Fibroblast of lung (primary cell): ENCODE results near the gene TLCD1. TPM values are rescaled to one million over a fixed set of nuclear protein-coding genes. Genes with fewer than 3 reads are reported as not detected.

Experiments
- DNase-seq, 2 donors: peaks; one replicate each; pipeline versions ENCODE4 v3.0.0 to v3.0.0-alpha.2; 2010; ENCODE audit warnings: low read depth in 2 of 2
- H2AFZ ChIP-seq: 2 replicates; pipeline ENCODE4 v1.5.1; 2012; ENCODE audit warnings: low read length, control low read depth, inconsistent platforms
- H3K27ac ChIP-seq: 2 replicates; pipeline ENCODE4 v1.5.1; 2011; ENCODE audit warnings: low read length, control low read depth; ENCODE audit not compliant: insufficient read depth
- H3K27me3 ChIP-seq: 2 replicates; pipeline ENCODE4 v1.5.1; 2011; ENCODE audit warnings: mild to moderate bottlenecking, low read length; ENCODE audit not compliant: control insufficient read depth, insufficient read depth
- H3K36me3 ChIP-seq: 2 replicates; pipeline ENCODE4 v1.5.1; 2011; ENCODE audit warnings: low read length; ENCODE audit not compliant: control insufficient read depth, insufficient read depth
- H3K4me1 ChIP-seq: 2 replicates; pipeline ENCODE4 v1.5.1; 2011; ENCODE audit warnings: low read length; ENCODE audit not compliant: control insufficient read depth, insufficient read depth; ENCODE audit errors: extremely low read depth
- H3K4me2 ChIP-seq: 2 replicates; pipeline ENCODE4 v1.5.1; 2011; ENCODE audit warnings: low read length, control low read depth; ENCODE audit not compliant: insufficient read depth; ENCODE audit errors: extremely low read depth
- H3K4me3 ChIP-seq, 4 experiments: fragments of 200-600 bp in 1 of 4; sonication (generic) in 1 of 4; replicated peaks in 1 of 4; 2 replicates each; pipeline ENCODE4 v1.5.1; 2011 to 2016; ENCODE audit warnings: low read length in 4 of 4, low read depth in 3 of 4, mild to moderate bottlenecking in 3 of 4, control low read depth in 2 of 4, inconsistent platforms in 1 of 4, mixed read lengths in 1 of 4; ENCODE audit not compliant: insufficient read depth in 1 of 4; ENCODE audit errors: control extremely low read depth in 1 of 4
- H3K79me2 ChIP-seq: 2 replicates; pipeline ENCODE4 v1.5.1; 2012; ENCODE audit warnings: mild to moderate bottlenecking, low read length, inconsistent platforms; ENCODE audit not compliant: control insufficient read depth, insufficient read depth
- H3K9ac ChIP-seq: 2 replicates; pipeline ENCODE4 v1.5.1; 2011; ENCODE audit warnings: mild to moderate bottlenecking, low read length, control low read depth; ENCODE audit not compliant: insufficient read depth
- H3K9me3 ChIP-seq: 2 replicates; pipeline ENCODE4 v1.5.1; 2012; ENCODE audit warnings: low read depth, low read length; ENCODE audit not compliant: control insufficient read depth, insufficient read depth
- H4K20me1 ChIP-seq: 2 replicates; pipeline ENCODE4 v1.5.1; 2011; ENCODE audit warnings: low read length; ENCODE audit not compliant: control insufficient read depth, insufficient read depth; ENCODE audit errors: extremely low read depth
- CTCF ChIP-seq, 2 donors: IDR thresholded peaks in 1 of 2; conservative IDR thresholded peaks in 1 of 2; 1 replicate in 1 of 2; 2 replicates in 1 of 2; pipeline ENCODE4 v1.5.1; 2011 to 2012; ENCODE audit warnings: low read length in 2 of 2, control low read depth in 1 of 2, inconsistent platforms in 1 of 2, low read depth in 1 of 2, mild to moderate bottlenecking in 1 of 2
- EZH2 ChIP-seq: IDR thresholded peaks from 2 replicates; pipeline ENCODE4 v1.5.1; 2012; ENCODE audit warnings: low read length, control low read depth, mild to moderate bottlenecking; ENCODE audit errors: missing control alignments
- polyA plus RNA-seq, 2 donors: library from polyadenylated mRNA; depleted of rRNA in 1 of 2; stranded (reverse) in 1 of 2; unstranded in 1 of 2; fragments of >200 nt; gene quantifications; 2 replicates each; pipeline ENCODE4 v1.2.1, GENCODE V29; 2011 to 2012; ENCODE audit warnings: missing spikeins in 1 of 2
- total RNA-seq: library from RNA; depleted of rRNA; stranded (reverse); fragments of >200 nt; gene quantifications from 2 replicates; pipeline ENCODE4 v1.2.1, GENCODE V29; 2014

The TLCD1 gene
- total and polyA plus RNA-seq, 2 donors (not counting 1 experiment from before 2014, with no cell fraction given), result 6.6 to 10.8 TPM

DNA sequence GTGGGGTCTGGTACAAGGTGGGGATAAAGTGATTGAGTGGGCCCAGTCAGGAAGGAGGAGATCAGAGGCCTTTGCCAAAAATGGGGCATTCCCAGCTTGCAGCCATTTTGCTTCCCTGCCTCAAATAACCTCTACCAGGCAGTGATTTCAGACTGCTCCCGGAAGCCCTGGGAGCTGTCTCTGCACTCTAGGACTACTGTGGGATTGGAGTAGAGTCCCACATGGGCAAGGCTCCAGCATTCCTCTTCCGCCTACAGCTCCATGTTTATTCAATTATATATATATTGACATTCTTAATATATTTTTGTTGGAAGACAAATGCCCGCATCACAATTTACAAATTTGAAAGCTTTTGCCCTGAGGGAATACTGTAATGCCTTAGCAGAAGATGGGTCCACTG, 50.5 kb downstream of the TLCD1 start:
- no peak for DNase-seq
- Histone ChIP-seq H3K9me3 (no peaks in the 10 kb centered on the region), H3K27me3 (no peaks in the 10 kb centered on the region), H2AFZ (no peak overlapping the region), H3K79me2 (peaks cover 2% of the 10 kb centered on the region), H3K4me3 (no peak overlapping the region), H3K4me2 (no peak overlapping the region), H3K9ac (no peak overlapping the region), H3K27ac (peak overlapping the region; percentile 6), H4K20me1 (no peaks in the 10 kb centered on the region), H3K36me3 (peaks cover 37% of the 10 kb centered on the region), H3K4me1 (no peaks in the 10 kb centered on the region)
- no peak for TF ChIP-seq CTCF (conservative IDR thresholded peaks at IDR 0.05 in 1 of 2, IDR thresholded peaks at IDR 0.05 in 1 of 2; ENCODE audit: low read depth in 1 of 2, low read length in 2 of 2)
- no peak for TF ChIP-seq EZH2

Other genes with a start within 250 kb of the TLCD1 start
- not detected in 2 replicates for gene FOXN1, start 219.9 kb downstream of the TLCD1 start, total RNA-seq
- gene FOXN1, start 219.9 kb downstream of the TLCD1 start, polyA plus RNA-seq, result not detected in 2 replicates
- gene UNC119, start 173.6 kb downstream of the TLCD1 start, total RNA-seq, result 16.9 and 19.2 TPM in 2 replicates
- 24.6 and 26.4 TPM in 2 replicates for gene UNC119, start 173.6 kb downstream of the TLCD1 start, polyA plus RNA-seq
- gene PIGS, start 154.7 kb downstream of the TLCD1 start, total RNA-seq, result 32.6 and 53.7 TPM in 2 replicates
- gene PIGS, start 154.7 kb downstream of the TLCD1 start, polyA plus RNA-seq, result 59.9 and 68.4 TPM in 2 replicates
- gene ALDOC, start 149.3 kb downstream of the TLCD1 start, total RNA-seq, result 59.3 and 91.3 TPM in 2 replicates
- gene ALDOC, start 149.3 kb downstream of the TLCD1 start, polyA plus RNA-seq, result 47.3 and 111 TPM in 2 replicates
- 1.5 and 13.7 TPM in 2 replicates for gene SPAG5, start 127.2 kb downstream of the TLCD1 start, total RNA-seq
- 12.0 and 48.8 TPM in 2 replicates for gene SPAG5, start 127.2 kb downstream of the TLCD1 start, polyA plus RNA-seq
- 3.8 and 4.1 TPM in 2 replicates for gene RSKR, start 112.0 kb downstream of the TLCD1 start, total RNA-seq
- gene RSKR, start 112.0 kb downstream of the TLCD1 start, polyA plus RNA-seq, result 1.8 and 2.5 TPM in 2 replicates
- gene BLTP2, start 81.1 kb downstream of the TLCD1 start, total RNA-seq, result 107 and 160 TPM in 2 replicates
- 74.9 and 96.3 TPM in 2 replicates for gene BLTP2, start 81.1 kb downstream of the TLCD1 start, polyA plus RNA-seq
- gene SDF2, start 64.3 kb downstream of the TLCD1 start, total RNA-seq, result 56.5 and 58.5 TPM in 2 replicates
- 65.2 and 75.2 TPM in 2 replicates for gene SDF2, start 64.3 kb downstream of the TLCD1 start, polyA plus RNA-seq
- gene SUPT6H, start 64.0 kb downstream of the TLCD1 start, total RNA-seq, result 36.7 and 61.6 TPM in 2 replicates
- gene SUPT6H, start 64.0 kb downstream of the TLCD1 start, polyA plus RNA-seq, result 34.7 and 39.1 TPM in 2 replicates
- 2.3 and 2.6 TPM in 2 replicates for gene PROCA1, start 14.3 kb downstream of the TLCD1 start, total RNA-seq
- gene PROCA1, start 14.3 kb downstream of the TLCD1 start, polyA plus RNA-seq, result 0.85 and 0.93 TPM in 2 replicates
- 159 and 174 TPM in 2 replicates for gene RAB34, start 8.4 kb downstream of the TLCD1 start, total RNA-seq
- gene RAB34, start 8.4 kb downstream of the TLCD1 start, polyA plus RNA-seq, result 287 and 338 TPM in 2 replicates
- gene RPL23A, start 6.2 kb downstream of the TLCD1 start, total RNA-seq, result 519 and 881 TPM in 2 replicates
- gene RPL23A, start 6.2 kb downstream of the TLCD1 start, polyA plus RNA-seq, result 1,041 and 1,196 TPM in 2 replicates
- 2.8 TPM in 2 replicates for gene NEK8, start 2.6 kb upstream of the TLCD1 start, total RNA-seq
- 3.0 and 3.8 TPM in 2 replicates for gene NEK8, start 2.6 kb upstream of the TLCD1 start, polyA plus RNA-seq
- gene TRAF4, start 17.8 kb upstream of the TLCD1 start, total RNA-seq, result 28.7 and 32.6 TPM in 2 replicates
- 17.5 and 20.8 TPM in 2 replicates for gene TRAF4, start 17.8 kb upstream of the TLCD1 start, polyA plus RNA-seq
- gene FAM222B, start 116.6 kb upstream of the TLCD1 start, total RNA-seq, result 1.8 and 2.8 TPM in 2 replicates
- 9.0 and 10.5 TPM in 2 replicates for gene FAM222B, start 116.6 kb upstream of the TLCD1 start, polyA plus RNA-seq
- 20.8 and 25.4 TPM in 2 replicates for gene ERAL1, start 128.8 kb upstream of the TLCD1 start, total RNA-seq
- 39.0 and 55.7 TPM in 2 replicates for gene ERAL1, start 128.8 kb upstream of the TLCD1 start, polyA plus RNA-seq
- 39.8 and 48.9 TPM in 2 replicates for gene FLOT2, start 171.5 kb upstream of the TLCD1 start, total RNA-seq
- gene FLOT2, start 171.5 kb upstream of the TLCD1 start, polyA plus RNA-seq, result 81.1 and 95.4 TPM in 2 replicates
- 6.9 and 7.8 TPM in 2 replicates for gene DHRS13, start 176.8 kb upstream of the TLCD1 start, total RNA-seq
- 2.6 and 4.6 TPM in 2 replicates for gene DHRS13, start 176.8 kb upstream of the TLCD1 start, polyA plus RNA-seq
- 9.0 and 14.2 TPM in 2 replicates for gene PHF12, start 225.3 kb upstream of the TLCD1 start, total RNA-seq
- 10.1 and 11.9 TPM in 2 replicates for gene PHF12, start 225.3 kb upstream of the TLCD1 start, polyA plus RNA-seq